ENCODE measurements around the gene RAB9A.
A peak's percentile ranks its signal among the peaks of the same experiment; 100 is the strongest.
"Not testable (repeated sequence)": the region's sequence is repeated elsewhere in the genome, so short reads cannot be mapped to it uniquely, and the experiment has no call there.

RAB9A gene

DNA sequence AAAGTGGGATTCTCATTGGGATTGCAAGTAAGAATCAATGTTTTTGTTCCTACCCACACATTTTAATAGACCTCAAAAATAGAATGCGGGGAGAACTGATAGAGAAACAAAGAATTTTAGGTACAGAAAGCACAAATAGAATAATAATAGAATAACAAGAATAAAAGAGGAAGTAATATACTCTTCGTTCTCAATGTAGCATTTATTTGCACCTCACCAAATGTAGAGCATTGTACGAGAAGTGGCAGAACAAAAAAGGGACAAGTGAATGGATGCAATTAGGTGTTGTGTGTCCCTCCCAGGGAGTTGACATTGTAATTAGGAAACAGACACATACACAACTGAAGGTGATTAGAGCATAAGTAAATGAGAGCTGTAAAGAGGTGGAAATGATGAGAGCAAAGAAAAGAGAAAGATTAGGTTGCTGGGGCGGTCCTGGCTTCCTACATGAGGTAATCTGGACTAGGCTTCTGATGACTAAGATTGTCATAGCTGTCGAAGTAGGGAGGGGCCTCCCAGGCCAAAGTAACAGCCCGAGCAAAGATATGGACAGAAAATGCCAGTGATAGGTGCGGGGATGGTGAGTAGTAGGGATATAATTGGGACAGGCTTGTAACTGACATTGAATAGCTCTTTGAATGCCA is 10.4 kb downstream of the RAB9A start:
- ATAC-seq (ENCODE audit: low read depth) (peak; percentile 49), DNase-seq (ENCODE audit: low spot score in 2 of 2) (no peak)
- H3K4me1 Mint-ChIP-seq = peaks cover 40% of the 10 kb centered on the region
- H3K27me3 Mint-ChIP-seq = no peaks in the 10 kb centered on the region
- peak overlapping the region; percentile 60 for H3K27ac Mint-ChIP-seq
- H3K36me3 Mint-ChIP-seq = peaks cover 5% of the 10 kb centered on the region
- no peaks in the 10 kb centered on the region for H3K9me3 Mint-ChIP-seq
- peak overlapping the region; percentile 78 for H3K4me3 Mint-ChIP-seq

DNA sequence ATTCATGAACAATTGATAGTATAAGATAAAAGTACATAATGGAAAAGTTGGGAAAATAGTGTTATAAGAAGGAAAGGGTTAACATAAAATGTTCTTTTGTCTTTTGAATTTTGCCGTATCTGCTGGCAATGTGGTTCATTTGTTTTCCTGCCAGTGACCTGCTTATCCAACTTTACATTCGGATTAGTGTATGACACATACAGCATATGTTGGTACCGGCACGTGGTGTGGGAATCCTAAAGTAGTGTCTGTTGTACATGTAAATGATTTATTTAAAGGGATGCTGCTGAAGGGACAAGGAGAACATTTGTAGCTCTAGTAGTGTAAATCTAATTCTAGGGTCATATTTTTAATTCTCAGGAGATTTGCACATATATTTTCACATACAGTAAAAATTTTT is 11.5 kb downstream of the RAB9A start:
- Mint-ChIP-seq H3K4me3 (no peak overlapping the region), H3K27ac (no peak overlapping the region), H3K36me3 (peaks cover 5% of the 10 kb centered on the region), H3K27me3 (no peaks in the 10 kb centered on the region), H3K9me3 (no peaks in the 10 kb centered on the region), H3K4me1 (peaks cover 36% of the 10 kb centered on the region)
- DNase-seq (ENCODE audit: low spot score in 2 of 2) (no peak), ATAC-seq (ENCODE audit: low read depth) (no peak)

GRCh38 chrX:13702111-13702789 is 13.3 kb downstream of the RAB9A start:
- H3K27me3 Mint-ChIP-seq = no peaks in the 10 kb centered on the region
- H3K36me3 Mint-ChIP-seq = peaks cover 3% of the 10 kb centered on the region
- no peaks in the 10 kb centered on the region for H3K9me3 Mint-ChIP-seq
- peak overlapping the region; percentile 18 for H3K4me3 Mint-ChIP-seq
- peaks cover 24% of the 10 kb centered on the region for H3K4me1 Mint-ChIP-seq
- ATAC-seq (ENCODE audit: low read depth) (no peak), DNase-seq (ENCODE audit: low spot score in 2 of 2) (no peak)
- H3K27ac Mint-ChIP-seq = peak overlapping the region; percentile 75

DNA sequence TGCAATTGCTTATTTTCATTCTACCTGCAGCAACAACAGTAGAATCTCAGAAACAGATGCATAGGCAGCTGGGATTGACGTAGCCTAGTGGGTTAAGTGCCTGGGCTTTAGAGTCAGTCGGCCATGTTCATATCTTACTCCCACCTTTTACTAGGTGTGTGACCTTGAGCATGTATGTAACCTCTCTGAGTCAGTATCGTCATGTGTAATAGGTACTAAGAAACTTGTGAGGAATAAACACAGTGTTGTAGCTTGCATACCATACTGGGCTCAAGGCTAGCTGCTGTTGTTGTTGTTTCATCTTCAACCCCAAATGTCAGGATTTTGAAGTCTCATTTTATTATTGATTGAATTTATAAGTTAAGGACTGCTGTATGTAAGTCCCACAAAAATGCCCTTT is 14.2 kb downstream of the RAB9A start:
- Mint-ChIP-seq H3K9me3 (no peaks in the 10 kb centered on the region), H3K27me3 (no peaks in the 10 kb centered on the region), H3K4me1 (peaks cover 22% of the 10 kb centered on the region), H3K4me3 (no peak overlapping the region), H3K36me3 (peaks cover 6% of the 10 kb centered on the region), H3K27ac (no peak overlapping the region)
- no peak for DNase-seq (ENCODE audit: low spot score in 2 of 2)
- ATAC-seq (ENCODE audit: low read depth) = no peak

DNA sequence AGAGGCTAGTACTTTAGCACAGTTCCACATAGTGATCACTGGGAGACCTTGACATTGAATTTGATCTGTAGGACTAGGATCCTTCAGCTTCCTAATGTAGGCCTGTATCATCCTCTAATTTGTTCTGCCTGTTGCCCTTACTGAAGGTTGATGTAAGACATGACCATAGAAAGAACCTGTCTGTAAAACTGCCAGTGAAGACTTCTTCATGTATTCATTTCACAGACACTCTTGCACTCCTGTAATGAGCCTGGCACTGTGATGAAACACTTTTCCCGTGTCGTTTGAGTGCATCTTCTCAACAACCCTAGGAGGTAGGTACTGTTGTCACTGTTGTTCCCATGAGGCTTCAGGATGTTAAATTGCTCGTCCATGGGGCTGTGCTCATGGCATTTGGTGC is 14.7 kb downstream of the RAB9A start:
- ATAC-seq (ENCODE audit: low read depth) (no peak), DNase-seq (ENCODE audit: low spot score in 2 of 2) (no peak)
- H3K4me1 Mint-ChIP-seq = peaks cover 22% of the 10 kb centered on the region
- H3K4me3 Mint-ChIP-seq = no peak overlapping the region
- H3K36me3 Mint-ChIP-seq = peaks cover 6% of the 10 kb centered on the region
- no peak overlapping the region for H3K27ac Mint-ChIP-seq
- H3K9me3 Mint-ChIP-seq = no peaks in the 10 kb centered on the region
- H3K27me3 Mint-ChIP-seq = no peaks in the 10 kb centered on the region

GRCh38 chrX:13711141-13711540 is 22.2 kb downstream of the RAB9A start:
- Mint-ChIP-seq H3K27me3 (no peaks in the 10 kb centered on the region), H3K27ac (no peak overlapping the region), H3K36me3 (peaks cover 6% of the 10 kb centered on the region), H3K4me3 (no peak overlapping the region), H3K9me3 (no peaks in the 10 kb centered on the region), H3K4me1 (peaks cover 5% of the 10 kb centered on the region)
- ATAC-seq (ENCODE audit: low read depth) (no peak), DNase-seq (ENCODE audit: low spot score in 2 of 2) (no peak)

DNA sequence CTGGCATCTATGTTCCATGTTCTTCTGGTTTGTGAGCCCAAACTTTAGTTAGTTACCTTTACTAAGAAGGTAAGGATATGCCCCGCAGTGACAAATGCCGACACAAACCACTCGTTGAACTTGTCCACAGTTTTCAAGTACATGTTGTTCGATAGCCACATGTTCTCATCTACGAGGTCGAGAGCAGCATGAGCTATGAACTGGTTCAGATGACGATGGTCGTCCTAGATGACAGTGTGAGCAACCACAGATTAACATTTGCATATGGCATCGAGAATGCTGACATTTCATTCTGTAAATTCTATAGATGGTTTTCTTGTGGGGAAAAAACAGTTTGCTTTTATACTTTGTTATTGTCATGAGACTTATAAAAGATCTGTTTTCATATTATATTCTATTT is 27.5 kb downstream of the RAB9A start:
- H3K36me3 Mint-ChIP-seq = peaks cover 6% of the 10 kb centered on the region
- H3K9me3 Mint-ChIP-seq = no peaks in the 10 kb centered on the region
- no peak overlapping the region for H3K4me3 Mint-ChIP-seq
- no peaks in the 10 kb centered on the region for H3K27me3 Mint-ChIP-seq
- ATAC-seq (ENCODE audit: low read depth) (no peak), DNase-seq (ENCODE audit: low spot score in 2 of 2) (no peak)
- H3K4me1 Mint-ChIP-seq = peaks cover 6% of the 10 kb centered on the region
- H3K27ac Mint-ChIP-seq = peak overlapping the region; percentile 60

- Mint-ChIP-seq H3K27ac (no peak overlapping the region), H3K27me3 (no peaks in the 10 kb centered on the region), H3K9me3 (no peaks in the 10 kb centered on the region), H3K36me3 (peaks cover 6% of the 10 kb centered on the region), H3K4me1 (peaks cover 3% of the 10 kb centered on the region), H3K4me3 (no peak overlapping the region)
- ATAC-seq (ENCODE audit: low read depth) = no peak
- no peak for DNase-seq (ENCODE audit: low spot score in 2 of 2)
Measured at GRCh38 chrX:13716905-13717304, 28.0 kb downstream of the RAB9A start.

DNA sequence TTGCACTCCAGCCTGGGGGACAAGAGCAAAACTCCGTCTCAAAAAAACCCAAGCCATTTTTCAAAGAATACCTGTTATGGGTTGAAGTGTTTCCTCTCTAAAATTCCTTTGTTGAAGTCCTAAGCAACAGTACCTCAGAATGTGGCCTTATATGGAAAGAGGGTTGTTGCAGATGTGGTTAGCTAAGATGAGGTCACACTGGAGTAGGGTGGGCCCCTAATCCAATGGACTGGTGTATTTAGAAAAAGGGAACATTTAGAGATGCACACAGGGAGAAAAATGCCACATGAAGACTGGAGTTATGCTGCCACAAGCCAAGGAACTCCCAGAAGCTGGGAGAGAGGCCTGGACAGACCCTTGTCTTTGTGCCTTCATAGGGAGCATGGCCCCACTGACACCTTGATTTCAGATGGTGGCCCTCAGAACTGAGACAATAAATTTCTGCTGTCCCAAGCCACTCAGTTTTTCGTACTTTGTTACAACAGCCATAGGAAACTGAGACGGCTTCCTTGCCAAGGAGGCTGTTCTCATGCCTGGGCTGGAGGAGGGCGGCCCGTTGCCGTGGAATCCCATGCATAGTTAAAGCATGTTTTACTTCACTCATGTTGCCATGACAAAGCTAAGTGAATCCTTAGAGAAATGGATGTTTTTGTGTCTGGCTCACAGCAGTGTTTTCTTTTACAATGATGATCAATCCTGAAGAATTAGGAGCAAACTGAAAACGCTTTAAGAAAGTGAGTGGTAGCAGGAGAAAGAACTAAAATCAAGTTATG is 29.0 kb downstream of the RAB9A start:
- H3K4me3 Mint-ChIP-seq = no peak overlapping the region
- no peak overlapping the region for H3K27ac Mint-ChIP-seq
- peaks cover 9% of the 10 kb centered on the region for H3K36me3 Mint-ChIP-seq
- H3K27me3 Mint-ChIP-seq = no peaks in the 10 kb centered on the region
- DNase-seq (ENCODE audit: low spot score in 2 of 2) (no peak), ATAC-seq (ENCODE audit: low read depth) (no peak)
- peaks cover 8% of the 10 kb centered on the region for H3K4me1 Mint-ChIP-seq
- no peaks in the 10 kb centered on the region for H3K9me3 Mint-ChIP-seq

GRCh38 chrX:13719192-13719856 is 30.4 kb downstream of the RAB9A start:
- H3K36me3 Mint-ChIP-seq = peaks cover 16% of the 10 kb centered on the region
- ATAC-seq (ENCODE audit: low read depth) (no peak), DNase-seq (ENCODE audit: low spot score in 2 of 2) (no peak)
- H3K4me1 Mint-ChIP-seq = peaks cover 15% of the 10 kb centered on the region
- no peak overlapping the region for H3K4me3 Mint-ChIP-seq
- H3K9me3 Mint-ChIP-seq = no peaks in the 10 kb centered on the region
- no peak overlapping the region for H3K27ac Mint-ChIP-seq
- no peaks in the 10 kb centered on the region for H3K27me3 Mint-ChIP-seq

- H3K4me3 Mint-ChIP-seq = no peak overlapping the region
- no peak for DNase-seq (ENCODE audit: low spot score in 2 of 2)
- peaks cover 20% of the 10 kb centered on the region for H3K36me3 Mint-ChIP-seq
- H3K4me1 Mint-ChIP-seq = peaks cover 24% of the 10 kb centered on the region
- no peak overlapping the region for H3K27ac Mint-ChIP-seq
- H3K27me3 Mint-ChIP-seq = no peaks in the 10 kb centered on the region
- no peaks in the 10 kb centered on the region for H3K9me3 Mint-ChIP-seq
- no peak for ATAC-seq (ENCODE audit: low read depth)
Measured at GRCh38 chrX:13721371-13721770, 32.4 kb downstream of the RAB9A start.

DNA sequence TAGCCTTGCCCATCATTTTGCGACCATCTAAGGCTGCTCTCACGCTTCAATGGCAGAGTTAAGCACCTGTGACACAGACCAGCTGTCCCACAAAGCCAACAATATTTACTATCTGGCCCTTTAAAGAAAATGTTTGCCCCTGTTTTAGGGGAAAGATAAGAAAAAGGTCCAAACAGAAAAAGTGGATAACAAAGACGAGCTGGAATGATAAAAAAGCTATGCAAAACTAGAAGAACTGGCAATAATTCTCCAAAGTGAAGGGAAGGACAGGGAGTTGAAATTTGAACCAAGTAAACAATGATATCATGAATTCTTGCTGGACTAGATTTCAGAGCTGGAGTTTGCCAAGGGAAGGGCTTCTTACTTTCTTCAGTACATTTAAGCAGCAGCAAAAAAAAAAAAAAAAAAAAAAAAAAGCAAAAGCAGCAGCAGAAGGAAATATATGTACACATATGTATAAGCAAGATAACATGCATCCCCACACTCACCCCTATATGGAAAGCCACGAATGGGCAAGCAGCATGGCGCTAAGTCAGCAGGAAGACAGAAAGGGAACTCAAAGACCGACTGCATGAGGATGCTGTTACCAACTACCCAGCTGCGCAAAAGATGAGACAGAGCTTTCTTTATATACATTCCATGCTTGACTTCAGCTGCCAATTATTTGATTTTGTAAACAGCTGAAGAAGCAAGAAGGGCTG is 33.0 kb downstream of the RAB9A start:
- Mint-ChIP-seq H3K27ac (no peak overlapping the region), H3K4me1 (peaks cover 26% of the 10 kb centered on the region), H3K9me3 (no peaks in the 10 kb centered on the region), H3K27me3 (no peaks in the 10 kb centered on the region), H3K36me3 (peaks cover 24% of the 10 kb centered on the region), H3K4me3 (no peak overlapping the region)
- DNase-seq (ENCODE audit: low spot score in 2 of 2) (no peak), ATAC-seq (ENCODE audit: low read depth) (no peak)

GRCh38 chrX:13724878-13725277 is 36.0 kb downstream of the RAB9A start:
- ATAC-seq (ENCODE audit: low read depth); H3K4me3 Mint-ChIP-seq; DNase-seq (ENCODE audit: low spot score in 2 of 2); H3K27ac Mint-ChIP-seq; H3K9me3 Mint-ChIP-seq; H3K27me3 Mint-ChIP-seq: not testable (repeated sequence)
- H3K36me3 Mint-ChIP-seq = peaks cover 29% of the 10 kb centered on the region
- H3K4me1 Mint-ChIP-seq = peaks cover 38% of the 10 kb centered on the region
